NCI-H2196 treated with DMSO at 0.1 percent for 48 hours (cell line): ENCODE results near the gene CPO.

ENCODE experiments used
- DNase-seq: peaks from one replicate; lab custom pipeline; 2025; ENCODE audit not compliant: unreplicated experiment; lab: John Stamatoyannopoulos, UW

Gene CPO

DNA sequence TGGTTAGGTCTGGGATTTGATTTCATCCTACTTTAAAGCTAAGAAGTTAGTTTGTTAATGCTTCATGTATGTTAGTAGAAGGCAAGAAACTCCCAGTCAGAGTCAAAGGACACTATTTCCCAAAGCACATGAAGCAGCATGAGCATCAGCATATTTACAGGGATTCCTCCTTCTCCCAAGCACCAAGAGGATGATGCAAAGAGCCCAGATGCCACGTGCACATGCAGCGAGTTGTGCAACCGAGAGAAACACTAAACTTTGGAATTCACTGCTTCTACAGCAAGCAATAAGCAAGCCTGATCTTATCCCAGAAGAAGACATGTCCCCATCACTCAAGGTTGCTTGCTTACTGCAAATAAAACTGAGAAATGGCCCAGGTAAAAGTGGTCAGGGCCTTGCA, 32.5 kb downstream of the CPO start:
- no peak for DNase-seq

DNA sequence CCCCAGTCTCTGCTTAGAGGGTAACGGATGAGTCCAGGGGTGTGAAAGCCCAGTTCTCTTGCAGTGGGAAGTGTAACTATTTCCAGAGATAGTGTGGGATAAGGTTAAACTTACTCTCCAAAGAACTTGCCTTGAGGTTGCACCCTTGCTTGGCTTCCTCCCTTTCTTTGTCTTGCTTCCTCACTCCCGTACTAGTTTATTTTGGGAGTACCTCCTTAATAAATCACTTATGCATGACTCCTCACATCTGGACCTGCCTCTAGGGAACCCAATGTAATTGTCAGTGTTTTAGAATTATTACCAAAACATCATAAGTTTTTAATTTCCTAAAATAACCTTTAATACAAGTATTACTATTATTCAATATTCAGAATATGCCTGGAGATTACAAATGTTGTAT, 35.2 kb downstream of the CPO start:
- DNase-seq, result no peak

DNA sequence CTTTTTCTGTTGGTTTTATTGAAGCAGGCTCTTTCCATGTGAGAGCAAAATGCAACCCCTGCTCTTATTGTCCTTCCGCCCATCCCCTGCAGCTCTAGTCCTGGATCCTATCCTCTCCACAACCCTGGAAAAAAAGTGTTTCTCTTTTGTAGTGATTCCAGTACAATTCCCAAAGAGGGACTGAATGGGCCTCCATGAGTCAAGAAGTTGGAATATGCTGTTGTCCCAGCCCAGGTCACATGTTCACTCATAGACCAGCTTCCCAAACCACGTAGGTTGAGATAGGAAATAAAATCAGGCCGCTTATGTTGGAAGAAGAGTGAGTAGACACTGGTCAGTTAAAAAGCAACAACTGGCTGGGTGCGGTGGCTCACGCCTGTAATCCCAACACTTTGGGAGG, 39.4 kb downstream of the CPO start:
- no peak for DNase-seq

DNA sequence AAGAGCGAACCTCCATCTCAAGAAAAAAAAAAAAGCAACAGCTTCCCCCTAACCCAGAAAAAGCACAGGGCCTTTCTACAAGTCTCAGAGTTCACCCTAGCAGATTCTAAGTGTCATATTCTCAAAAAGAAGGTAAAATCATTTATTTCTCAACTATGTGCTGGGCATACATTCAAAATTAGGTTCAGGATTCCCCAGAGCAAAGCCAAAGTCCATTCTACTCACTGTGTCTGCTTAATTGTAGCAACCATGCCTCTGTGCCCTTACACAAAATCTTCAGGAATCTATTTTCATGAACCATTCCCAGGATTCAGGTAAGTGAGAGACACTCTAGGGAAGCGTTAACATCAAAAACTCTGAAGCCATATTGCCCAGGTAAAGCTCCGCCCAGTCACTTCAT, 40.0 kb downstream of the CPO start:
- no peak for DNase-seq

DNA sequence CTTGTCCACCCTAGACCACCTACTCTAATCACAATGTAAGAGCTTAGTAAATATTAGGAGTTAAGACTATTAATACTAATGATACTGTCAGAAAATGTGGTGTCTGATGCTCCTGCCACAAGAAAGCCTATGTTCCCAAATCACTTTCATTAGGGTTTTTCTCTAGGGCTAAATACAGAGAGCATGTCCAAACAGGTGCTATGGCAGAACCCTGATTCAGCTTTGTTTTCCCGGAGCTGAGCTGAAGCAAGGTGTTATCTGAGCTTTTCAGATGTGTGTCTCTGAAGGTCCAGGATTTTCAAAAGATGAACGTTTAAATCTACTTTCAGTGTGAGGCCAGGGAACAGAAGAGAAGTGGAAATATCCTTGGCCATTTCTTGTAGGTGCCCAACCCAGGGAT, 40.6 kb downstream of the CPO start:
- DNase-seq, result no peak

DNA sequence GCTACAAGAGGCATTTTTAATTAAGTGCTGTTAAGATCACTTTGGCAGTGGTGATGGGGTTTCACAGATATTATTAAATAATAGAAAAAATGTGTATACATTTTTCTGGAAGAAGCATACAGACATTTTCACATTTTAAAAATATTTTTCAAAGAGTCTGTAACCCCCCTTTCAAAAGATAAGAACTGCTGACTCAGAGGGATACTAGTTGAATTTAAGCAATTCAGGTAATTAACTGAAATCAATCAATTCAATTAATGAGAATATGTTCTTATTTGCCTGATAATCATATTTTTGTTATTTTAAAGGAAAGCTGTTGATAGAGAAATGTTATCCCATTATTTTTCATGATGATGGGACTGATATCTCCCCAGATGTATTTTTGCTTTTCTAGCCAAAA, 41.1 kb downstream of the CPO start:
- DNase-seq, result no peak

DNA sequence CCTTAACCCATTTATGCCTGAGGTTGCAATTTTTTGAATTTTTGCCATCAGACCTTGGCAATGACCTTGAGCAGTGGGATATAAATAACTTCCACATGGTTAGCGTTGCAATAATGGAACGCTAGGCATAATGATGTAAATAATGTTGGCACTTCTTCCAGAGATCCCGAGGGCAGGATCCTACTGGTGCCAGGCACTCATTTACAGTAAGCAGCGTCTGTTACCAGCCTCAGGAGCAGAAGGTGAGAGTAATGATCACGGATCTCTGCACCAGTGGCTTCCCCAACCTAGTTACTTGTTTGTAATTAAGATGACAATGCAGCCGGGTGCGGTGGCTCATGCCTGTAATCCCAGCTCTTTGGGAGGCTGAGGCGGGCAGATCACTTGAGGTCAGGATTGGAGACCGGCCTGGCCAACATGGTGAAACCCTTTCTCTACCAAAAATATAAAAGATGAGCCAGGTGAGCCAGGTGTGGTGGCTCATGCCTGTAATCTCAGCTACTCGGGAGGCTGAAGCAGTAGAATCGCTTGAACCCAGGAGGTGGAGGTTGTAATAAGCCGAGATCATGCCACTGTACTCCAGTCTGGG, 41.9 kb downstream of the CPO start:
- DNase-seq, result no peak

DNA sequence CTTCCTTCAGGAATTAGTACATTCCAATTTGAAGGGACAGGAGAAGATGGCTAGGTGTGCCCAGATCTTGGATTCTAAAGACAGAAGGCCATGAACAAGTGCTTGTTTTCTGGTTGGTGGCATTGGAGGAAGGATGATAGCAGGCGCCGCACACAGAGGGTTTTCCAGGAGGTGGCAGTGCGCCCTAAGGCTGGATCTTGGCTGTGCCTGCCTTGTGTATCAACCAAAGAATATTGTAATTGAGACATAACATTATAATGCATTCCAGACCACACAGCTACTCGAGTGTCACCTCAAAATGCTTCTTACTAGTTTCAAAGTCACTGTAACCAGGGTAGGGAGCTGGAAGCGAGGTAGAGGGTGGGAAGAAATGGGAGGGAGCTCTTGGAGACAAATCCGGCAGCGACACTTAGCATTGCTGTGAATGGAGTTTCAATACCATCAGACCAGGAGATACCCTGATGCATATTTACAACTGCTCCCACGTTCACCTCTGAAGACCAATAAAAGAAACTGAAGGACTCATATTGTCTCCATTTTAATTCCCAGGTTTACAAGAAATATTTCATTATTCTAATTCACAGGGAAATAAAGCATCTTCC, 42.5 kb downstream of the CPO start:
- DNase-seq, result peak; percentile 27

DNA sequence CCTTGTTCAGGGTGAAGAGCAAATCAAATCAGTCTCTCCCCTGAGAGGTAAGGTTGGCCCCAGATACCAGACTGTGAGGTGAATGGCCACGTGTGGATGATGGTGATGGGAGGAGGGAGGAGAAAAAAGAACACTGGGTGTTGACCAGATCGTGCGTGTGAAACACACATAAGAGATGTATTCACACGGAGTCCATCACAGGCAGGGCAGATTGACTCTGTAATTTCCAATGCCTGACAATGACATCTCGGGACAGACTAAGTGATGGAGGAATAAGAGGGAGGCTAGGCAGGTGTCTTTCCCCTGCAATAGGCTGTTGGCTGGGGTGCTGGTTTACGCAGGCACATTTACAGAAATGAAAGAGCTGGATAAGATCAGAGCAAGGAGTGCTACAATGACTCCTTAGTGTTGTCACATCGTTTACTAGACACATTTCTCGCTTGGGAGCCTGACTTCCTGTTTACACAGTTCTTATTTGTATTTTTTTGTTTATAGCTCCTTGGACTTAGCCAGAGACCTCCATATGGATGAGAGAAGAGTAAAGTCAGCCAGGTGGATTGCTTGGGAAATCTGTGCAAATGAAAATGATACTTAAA, 43.1 kb downstream of the CPO start:
- no peak for DNase-seq

DNA sequence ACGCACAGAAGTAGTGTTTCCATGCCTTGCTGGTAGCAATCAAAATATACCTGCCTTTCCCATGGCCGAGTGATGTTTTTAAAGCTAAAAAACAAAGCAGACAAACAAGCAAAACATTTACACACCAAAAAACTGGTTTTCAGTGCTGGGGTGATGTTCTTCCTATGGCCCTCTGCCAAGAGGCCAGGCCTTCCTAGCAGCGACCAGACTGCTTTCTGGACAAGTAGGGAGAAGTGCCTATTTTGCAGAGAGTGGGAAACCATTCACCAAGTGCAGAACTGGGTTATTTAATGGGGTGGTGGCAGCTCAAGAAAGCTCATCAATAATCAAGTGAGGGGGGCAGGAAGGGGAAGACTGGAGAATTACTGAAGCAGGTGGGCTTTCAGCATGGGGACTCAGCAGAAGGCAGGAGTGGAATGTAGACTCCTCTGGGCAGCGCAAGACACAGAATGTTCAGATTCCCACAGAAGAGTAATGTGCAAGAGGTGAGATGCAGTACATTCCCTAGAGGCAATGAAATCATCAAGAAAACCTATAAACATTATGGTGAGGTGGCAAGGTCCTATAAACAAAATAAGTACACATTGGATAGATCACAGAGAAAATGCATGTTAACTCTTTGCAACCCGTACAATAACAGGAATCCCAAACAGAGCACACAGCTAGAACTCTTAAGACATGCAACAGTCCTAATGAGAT, 44.0 kb downstream of the CPO start:
- no peak for DNase-seq

DNA sequence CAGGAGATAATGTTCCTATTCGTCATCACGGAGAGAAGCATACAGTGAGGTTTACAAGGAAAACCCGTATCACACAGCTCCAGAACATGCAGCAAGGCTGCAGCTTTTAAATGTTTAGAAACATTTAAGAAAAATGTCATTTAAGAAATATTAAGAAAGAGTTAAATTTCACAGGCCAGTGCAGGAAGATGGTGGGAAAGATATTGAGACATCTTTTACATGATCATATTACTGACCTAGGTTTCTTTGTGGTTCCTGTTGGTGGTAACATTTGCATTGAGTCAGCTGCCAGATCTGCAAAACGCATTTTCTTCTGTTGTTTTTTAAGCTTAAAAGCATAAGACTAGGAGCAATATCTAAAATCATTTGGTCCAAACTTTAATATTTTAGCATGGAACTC, 44.9 kb downstream of the CPO start:
- no peak for DNase-seq

DNA sequence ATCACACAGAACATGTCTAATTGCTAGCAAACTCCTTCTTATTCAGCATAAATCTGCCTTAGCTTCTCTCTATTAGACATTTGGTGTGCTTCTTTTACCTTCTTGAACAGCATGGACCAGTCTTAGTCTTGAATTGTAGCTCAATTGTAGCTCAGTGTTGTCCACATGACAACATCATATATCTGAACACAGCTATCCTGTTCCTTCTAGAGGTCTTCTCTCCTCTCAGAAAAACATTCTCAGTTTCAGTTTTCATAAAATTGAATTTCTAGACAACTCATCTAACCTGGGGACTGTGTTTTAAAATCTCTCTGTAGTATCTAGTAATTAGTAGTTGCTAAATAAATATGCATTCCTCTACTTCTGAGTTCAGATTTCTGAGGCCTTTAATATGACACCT, 47.6 kb downstream of the CPO start:
- DNase-seq, result no peak

DNA sequence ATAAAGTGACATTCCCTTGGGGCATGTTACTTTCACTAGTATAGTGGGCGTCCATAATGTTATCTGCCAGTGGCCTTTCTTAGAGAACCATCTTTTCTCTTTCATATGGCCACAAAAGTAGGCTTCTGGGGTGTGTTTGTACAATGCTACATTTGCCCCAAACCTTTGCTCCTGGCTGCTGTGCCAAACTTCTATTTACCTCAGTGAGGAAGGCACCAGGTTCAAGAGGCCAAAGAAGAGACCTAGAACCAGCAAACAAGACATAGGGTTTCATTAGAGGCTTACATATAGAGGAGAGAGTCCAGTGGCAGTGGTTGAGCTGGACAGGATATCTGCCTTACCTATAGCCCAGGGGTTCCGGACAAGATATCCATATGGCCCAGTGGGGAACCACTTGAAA, 48.5 kb downstream of the CPO start:
- DNase-seq, result no peak

DNA sequence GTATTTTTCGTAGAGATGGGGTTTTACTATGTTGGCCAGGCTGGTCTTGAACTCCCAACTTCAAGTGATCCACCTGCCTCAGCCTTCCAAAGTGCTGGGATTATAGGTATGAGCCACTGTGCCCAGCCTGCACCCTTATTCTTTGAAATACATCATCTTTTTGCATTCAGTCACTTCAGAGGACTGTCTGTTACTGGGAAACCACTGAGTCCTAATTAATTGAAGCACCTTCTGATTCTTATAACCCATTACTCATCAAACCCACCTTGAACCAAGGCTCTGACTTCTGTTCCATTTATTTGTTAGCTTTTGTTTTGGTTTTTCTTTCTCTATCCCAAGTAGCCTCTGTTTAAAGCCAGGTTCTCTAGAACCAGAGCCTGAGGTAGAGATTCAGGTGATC, 49.6 kb downstream of the CPO start:
- DNase-seq, result no peak

DNA sequence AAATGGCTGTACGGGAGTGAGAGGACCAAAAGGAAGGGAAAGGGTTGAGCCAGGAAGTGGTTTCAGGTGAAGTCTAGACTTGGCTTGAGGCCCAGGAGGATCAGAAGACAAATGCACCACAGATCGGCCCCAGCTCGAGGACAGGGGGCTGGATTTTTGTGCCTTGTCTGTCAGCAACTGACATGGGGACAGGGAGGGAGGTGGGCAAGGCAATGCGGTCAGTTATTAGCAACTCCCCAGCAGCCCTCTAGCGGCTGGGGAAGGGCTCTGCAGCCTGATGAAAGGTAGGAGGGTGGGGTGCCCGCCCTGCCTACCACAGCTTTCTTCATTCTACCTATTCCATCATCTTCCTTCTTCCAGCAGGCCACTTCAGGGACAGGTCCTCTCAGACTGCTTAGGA, 50.0 kb downstream of the CPO start:
- no peak for DNase-seq

DNA sequence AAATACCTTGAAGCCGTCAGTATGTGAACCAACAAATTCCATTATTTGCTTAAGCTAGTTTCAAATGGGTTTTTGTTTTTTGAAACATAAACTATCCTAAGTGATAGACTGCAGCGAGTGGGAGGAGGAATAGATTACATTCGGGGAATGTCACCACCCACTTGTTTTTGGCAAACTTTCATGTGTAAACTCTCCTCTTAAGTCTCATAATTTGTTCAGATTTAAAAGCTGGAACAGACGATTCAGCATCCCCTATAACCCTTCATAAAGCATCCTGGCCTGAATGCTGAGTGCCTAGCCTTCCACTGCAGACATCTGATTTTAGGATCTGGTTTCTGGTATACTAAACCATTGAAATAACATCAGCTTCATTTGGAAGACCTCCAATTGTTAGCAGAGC, 51.0 kb downstream of the CPO start:
- no peak for DNase-seq

DNA sequence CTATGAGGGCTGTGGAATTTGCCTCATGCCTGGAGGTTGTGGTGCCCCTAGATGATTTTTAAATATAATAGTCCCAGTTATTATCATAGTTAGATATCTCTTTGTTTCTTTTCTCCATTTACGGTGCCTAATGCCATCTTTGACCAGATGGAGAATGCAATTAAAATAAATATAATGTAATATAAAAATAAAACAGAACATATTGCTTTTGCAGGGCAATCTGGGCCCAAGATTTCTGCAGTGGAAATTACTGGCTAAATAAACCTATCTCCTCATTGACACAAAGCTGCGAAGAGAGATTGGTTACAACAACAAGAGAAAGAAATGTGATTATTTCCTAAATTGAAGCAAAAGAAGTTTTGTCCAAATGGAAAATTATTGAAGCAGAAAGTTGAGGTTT, 51.8 kb downstream of the CPO start:
- DNase-seq, result no peak

DNA sequence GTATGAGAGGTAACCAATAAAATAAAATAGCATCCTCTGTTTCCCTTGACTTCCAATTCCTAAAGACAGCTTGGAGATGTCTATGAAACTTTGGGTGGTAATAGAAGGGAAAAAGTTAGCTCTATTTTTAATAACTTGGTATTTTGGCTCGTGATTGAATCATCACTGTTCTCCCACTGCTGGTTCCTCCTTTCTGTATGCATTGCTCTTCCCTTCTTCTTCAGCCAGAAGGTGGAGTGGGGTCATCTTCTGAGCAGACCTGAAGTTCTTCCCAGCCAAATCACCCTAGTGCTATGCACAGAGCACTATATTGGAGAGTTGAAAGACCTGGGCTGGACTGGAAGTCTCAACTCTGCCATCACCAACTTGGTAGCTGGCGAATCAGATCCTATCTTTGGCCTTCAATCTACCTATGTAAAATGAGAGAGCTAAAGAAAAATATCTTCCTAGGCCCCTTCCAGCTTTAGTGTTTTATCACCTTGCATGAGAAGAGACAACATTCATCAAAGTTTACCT, 54.1 kb downstream of the CPO start:
- DNase-seq, result no peak

DNA sequence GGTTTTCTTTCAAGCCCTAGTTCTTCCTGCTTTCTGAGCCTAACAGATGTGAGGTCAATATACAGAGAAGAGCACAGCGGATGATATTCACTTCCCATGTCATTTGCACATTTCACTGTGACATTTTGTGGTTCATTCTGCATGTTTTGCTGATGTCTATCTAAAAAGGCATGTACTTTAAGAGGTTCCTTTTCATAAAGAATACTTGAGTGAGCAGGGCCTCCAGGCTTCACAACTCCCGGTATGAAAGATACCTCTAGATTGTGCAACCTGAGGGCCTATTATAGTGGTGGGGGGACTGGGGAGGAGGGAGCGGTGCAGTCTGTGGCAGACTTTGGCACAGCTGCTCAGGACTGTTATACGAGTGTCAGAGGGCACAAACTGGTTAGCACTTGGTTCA, 54.6 kb downstream of the CPO start:
- DNase-seq, result peak; percentile 34

DNA sequence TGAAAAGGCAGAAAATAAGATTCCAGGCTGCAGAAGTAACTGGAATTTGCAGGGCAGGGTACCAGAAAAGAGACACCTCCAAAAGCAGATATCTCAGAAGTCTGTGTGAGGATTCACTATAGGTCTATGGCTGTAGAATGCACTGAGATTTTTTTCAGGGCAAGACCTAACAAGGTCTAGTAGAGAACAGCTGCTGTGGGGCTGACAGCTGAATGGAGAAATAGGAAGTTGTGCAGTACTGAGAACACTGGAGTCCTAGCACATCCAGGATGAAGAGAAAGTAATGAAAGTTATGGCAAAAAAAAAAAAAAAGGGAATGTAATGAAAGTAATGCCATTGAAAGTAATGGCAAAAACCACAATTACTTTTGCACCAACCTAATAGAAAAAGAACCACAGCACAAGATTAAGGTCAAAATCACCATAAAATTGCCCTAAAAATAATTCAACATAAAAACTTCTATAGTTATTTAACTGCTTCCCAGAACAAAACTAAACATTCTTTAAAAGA, 57.3 kb downstream of the CPO start:
- no peak for DNase-seq

DNA sequence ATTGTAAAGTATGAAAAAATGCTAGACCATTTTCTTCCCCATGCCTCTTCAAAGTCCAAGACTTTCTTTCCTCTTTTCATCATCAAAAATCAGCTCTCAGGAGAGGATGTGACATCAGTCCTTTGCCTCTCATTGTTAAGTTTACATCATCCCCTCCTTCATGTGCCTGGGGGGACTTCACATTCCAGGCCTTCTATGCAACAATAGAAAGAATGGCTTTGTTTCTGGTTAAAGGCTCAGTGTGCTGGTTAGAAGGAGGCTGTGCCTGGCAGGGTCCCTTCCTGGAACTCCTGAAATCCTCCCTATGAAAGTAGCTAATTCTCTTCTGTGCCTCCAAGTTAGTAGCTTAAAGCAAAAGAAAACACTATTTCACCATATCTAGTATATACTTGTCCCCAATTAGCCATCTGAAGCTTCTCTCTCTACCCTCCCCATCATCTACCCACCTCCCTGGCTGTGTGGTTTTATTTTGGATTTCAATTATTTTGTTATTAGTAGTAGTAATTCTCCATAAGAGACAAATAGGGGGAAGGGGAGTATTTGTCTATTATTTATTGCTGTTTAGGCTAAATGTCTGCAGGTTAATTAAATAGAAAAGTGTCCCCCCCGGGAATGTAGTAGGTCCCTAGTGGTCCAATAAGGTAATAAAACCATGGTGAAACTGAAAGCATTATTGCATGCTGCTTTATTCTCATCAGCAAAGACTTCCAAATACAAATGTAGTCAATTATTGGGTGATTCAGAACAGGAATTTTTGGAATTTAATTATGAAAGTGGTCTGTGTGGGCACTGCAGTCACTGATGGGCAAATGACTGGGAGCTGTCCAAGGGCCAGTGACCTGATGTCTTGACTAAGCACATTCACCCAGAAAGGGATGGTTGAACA, 69.0 kb downstream of the CPO start:
- DNase-seq, result no peak
